HG02588 (cell line): ENCODE results near the gene DNAJC8.

Source experiments
- ATAC-seq: cut with Tn5 transposase; IDR thresholded peaks from one replicate; pipeline ENCODE4 v1.9.1; 2021; ENCODE audit warnings: mild to moderate bottlenecking, moderate library complexity; ENCODE audit not compliant: unreplicated experiment

DNAJC8 gene

GRCh38 chr1:28205243-28205642 lies 27.6 kb downstream of the DNAJC8 start:
- no peak for ATAC-seq

GRCh38 chr1:28200234-28200873 lies 32.5 kb downstream of the DNAJC8 start:
- no peak for ATAC-seq

GRCh38 chr1:28199328-28200233 lies 33.2 kb downstream of the DNAJC8 start:
- ATAC-seq, result peak; percentile 83

- ATAC-seq, result no peak
Measured at GRCh38 chr1:28197682-28198415, 35.0 kb downstream of the DNAJC8 start.

- no peak for ATAC-seq
Measured at GRCh38 chr1:28196330-28196729, 36.5 kb downstream of the DNAJC8 start.

- ATAC-seq, result no peak
Measured at GRCh38 chr1:28195780-28196179, 37.0 kb downstream of the DNAJC8 start.

GRCh38 chr1:28194326-28195035 lies 38.3 kb downstream of the DNAJC8 start:
- no peak for ATAC-seq

- ATAC-seq, result no peak
Measured at GRCh38 chr1:28193701-28194161, 39.1 kb downstream of the DNAJC8 start.

- ATAC-seq, result no peak
Measured at GRCh38 chr1:28190996-28191645, 41.7 kb downstream of the DNAJC8 start.

- ATAC-seq, result no peak
Measured at GRCh38 chr1:28190337-28190979, 42.4 kb downstream of the DNAJC8 start.

GRCh38 chr1:28185071-28185470 lies 47.8 kb downstream of the DNAJC8 start:
- ATAC-seq, result no peak

- ATAC-seq, result no peak
Measured at GRCh38 chr1:28180306-28181305, 52.2 kb downstream of the DNAJC8 start.

- no peak for ATAC-seq
Measured at GRCh38 chr1:28178690-28179485, 53.9 kb downstream of the DNAJC8 start.

GRCh38 chr1:28176492-28177470 lies 56.0 kb downstream of the DNAJC8 start, which contains the start of gene PTAFR:
Gene PTAFR (minus strand): TSS chr1:28176690. CDS start chr1:28151021, 25,669 bp downstream.
- peak; percentile 30 for ATAC-seq

GRCh38 chr1:28175955-28176485 lies 56.8 kb downstream of the DNAJC8 start:
- ATAC-seq, result no peak

GRCh38 chr1:28173980-28174297 lies 58.9 kb downstream of the DNAJC8 start:
- ATAC-seq, result no peak
